ENCODE data around the gene COL15A1.
A peak's percentile ranks its signal among the peaks of the same experiment; 100 is the strongest.
"Not testable (repeated sequence)": the region's sequence is repeated elsewhere in the genome, so short reads cannot be mapped to it uniquely, and the experiment has no call there.

Gene COL15A1

DNA sequence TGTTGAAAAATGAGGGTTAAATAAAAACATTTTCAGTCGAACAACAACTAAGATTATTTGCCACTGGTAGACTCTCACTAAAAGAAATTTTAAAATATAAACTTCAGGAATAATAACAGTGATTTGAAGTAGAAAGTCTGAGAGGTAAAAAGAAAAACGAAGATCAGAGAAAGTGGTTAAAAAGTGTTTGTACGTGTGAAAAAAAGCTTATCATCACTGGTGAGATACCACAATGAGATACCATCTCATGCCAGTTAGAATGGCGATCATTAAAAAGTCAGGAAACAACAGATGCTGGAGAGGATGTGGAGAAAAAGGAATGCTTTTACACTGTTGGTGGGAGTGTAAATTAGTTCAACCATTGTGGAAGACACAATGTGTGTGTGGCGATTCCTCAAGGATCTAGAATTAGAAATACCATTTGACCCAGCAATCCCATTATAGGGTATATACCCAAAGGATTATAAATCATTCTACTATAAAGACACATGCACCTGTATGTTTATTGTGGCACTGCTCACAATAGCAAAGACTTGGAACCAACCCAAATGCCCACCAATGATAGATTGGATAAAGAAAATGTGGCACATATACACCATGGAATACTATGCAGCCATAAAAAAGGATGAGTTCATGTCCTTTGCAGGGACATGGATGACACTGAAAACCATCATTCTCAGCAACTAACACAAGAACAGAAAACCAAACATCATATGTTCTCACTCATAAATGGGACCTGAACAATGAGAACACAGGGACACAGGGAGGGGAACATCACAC, 156.3 kb downstream of the COL15A1 start:
- H3K4me3 ChIP-seq (ENCODE audit: low read length); H2AFZ ChIP-seq (ENCODE audit: low read depth, low read length); H3K27me3 ChIP-seq (ENCODE audit: insufficient read depth, low read length); H3K36me3 ChIP-seq (ENCODE audit: insufficient read depth, low read length); H3K9me3 ChIP-seq (ENCODE audit: low read length): not testable (repeated sequence)
- peaks cover 27% of the 10 kb centered on the region for H3K4me1 ChIP-seq (ENCODE audit: insufficient read depth, low read length)

DNA sequence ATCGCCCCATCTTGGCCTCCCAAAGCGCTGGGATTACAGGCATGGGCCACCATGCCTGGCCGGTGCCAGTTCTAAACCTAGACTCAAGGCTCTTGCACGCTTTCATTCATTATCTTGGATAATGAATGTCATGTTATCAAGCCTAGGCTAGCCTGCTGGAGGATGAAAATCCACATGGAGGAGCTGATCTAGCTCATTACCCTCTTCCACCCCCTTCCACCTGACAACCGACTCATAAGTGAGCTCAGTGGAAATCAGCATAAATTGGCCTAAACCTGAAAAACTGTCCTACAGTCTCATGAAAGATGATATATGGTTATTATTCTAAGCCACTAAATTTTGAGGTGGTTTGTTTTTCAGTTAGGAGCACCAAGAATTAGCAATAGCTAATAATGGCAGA, 157.6 kb downstream of the COL15A1 start:
- no peak overlapping the region for H3K4me3 ChIP-seq (ENCODE audit: low read length)
- H2AFZ ChIP-seq (ENCODE audit: low read depth, low read length): no peak overlapping the region
- no peaks in the 10 kb centered on the region for H3K27me3 ChIP-seq (ENCODE audit: insufficient read depth, low read length)
- no peaks in the 10 kb centered on the region for H3K9me3 ChIP-seq (ENCODE audit: low read length)
- no peaks in the 10 kb centered on the region for H3K36me3 ChIP-seq (ENCODE audit: insufficient read depth, low read length)
- peaks cover 23% of the 10 kb centered on the region for H3K4me1 ChIP-seq (ENCODE audit: insufficient read depth, low read length)

DNA sequence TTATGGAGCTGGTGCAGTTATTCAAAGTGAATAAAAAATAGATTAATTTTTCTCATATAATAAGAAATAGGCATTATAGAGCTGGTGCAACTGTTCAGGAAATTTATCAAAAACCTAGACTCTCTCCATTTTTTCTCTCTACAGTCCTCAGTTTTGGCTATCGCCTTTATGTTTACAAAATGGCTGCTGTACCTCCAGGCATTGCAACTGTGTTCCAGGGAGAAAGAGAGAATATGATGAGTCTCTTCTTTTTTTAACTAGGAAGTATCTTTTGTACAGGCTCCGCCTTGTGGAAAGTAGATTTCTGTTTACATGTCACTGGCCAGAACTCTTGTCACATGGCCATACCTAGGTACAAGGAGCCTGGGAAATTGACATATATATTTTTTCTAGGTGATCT, 158.1 kb downstream of the COL15A1 start:
- Histone ChIP-seq H3K9me3 (ENCODE audit: low read length) (no peaks in the 10 kb centered on the region), H3K4me1 (ENCODE audit: insufficient read depth, low read length) (peaks cover 23% of the 10 kb centered on the region), H3K4me3 (ENCODE audit: low read length) (no peak overlapping the region), H3K36me3 (ENCODE audit: insufficient read depth, low read length) (peaks cover under 1% of the 10 kb centered on the region), H2AFZ (ENCODE audit: low read depth, low read length) (no peak overlapping the region), H3K27me3 (ENCODE audit: insufficient read depth, low read length) (no peaks in the 10 kb centered on the region)

DNA sequence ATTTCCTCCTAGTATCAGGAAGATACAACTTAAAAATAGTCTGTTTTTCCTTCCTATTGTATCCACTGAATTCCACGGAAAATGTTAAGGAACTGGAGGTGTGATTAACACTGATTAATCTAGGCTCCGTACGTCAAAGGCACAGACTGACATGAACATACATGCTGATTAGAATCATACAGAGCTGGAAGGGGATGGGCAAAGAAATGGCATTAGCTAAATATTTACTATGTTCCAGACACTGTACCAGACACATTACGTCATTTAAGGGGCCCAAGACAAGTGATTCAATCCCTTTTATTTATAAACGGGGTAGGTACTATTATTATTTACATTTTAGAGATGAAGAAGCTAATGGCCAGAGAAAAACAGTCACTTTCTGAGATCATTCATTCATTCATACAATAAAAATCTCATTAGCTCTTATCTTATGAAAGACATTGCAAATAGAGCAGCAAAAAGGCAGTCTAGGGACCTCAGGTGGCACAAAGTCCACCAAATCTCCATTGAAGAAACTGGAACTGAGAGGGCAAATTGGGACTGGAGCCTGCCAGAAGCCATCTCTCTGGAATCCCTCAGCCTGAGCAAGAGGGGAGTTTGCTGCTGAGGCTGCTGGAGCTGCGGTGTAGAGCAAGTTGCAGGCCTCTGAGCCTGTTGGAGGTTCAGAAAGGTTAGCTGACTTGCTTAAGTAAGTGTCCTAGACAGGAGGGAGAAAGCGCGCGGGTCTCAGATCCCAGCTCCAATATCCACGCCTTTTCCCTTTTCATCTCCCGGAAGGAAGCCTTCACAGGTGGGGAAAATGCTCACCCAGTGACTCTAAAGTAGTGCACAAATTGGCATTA, 159.6 kb downstream of the COL15A1 start:
- Histone ChIP-seq H3K36me3 (ENCODE audit: insufficient read depth, low read length) (peaks cover 3% of the 10 kb centered on the region), H3K9me3 (ENCODE audit: low read length) (no peaks in the 10 kb centered on the region), H3K4me1 (ENCODE audit: insufficient read depth, low read length) (peaks cover 31% of the 10 kb centered on the region), H3K27me3 (ENCODE audit: insufficient read depth, low read length) (no peaks in the 10 kb centered on the region), H3K4me3 (ENCODE audit: low read length) (no peak overlapping the region), H2AFZ (ENCODE audit: low read depth, low read length) (peak overlapping the region; percentile 73)

DNA sequence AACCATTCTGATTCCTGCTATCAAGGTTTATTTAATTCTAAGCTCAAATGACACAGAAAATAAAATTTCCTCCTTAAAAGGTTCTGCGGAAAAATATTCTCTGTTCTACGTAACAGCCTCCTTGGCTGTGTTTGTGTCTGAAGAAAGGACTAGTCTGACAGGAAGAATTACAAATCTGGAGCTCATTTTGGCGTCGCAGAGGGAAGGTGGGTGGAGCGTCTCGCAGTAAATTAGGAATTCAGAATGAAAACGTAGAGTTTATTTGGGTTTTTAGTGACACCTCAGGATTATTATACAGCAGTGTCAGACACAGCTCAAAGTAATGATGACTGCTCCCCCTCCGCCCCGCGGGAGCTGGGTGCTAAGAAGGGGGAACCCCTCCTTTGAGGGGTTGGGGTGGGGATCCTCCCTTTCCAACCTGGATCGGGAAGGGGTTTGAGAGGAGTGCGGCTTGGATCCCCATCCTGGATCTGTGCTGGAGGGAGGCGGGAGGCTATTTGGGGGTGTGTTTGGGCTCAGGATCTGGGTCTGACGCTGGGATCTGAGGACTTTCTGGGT, 160.3 kb downstream of the COL15A1 start:
- no peaks in the 10 kb centered on the region for H3K9me3 ChIP-seq (ENCODE audit: low read length)
- peak overlapping the region; percentile 57 for H3K4me3 ChIP-seq (ENCODE audit: low read length)
- H3K27me3 ChIP-seq (ENCODE audit: insufficient read depth, low read length): no peaks in the 10 kb centered on the region
- H3K4me1 ChIP-seq (ENCODE audit: insufficient read depth, low read length): peaks cover 33% of the 10 kb centered on the region
- H3K36me3 ChIP-seq (ENCODE audit: insufficient read depth, low read length): peaks cover 3% of the 10 kb centered on the region
- H2AFZ ChIP-seq (ENCODE audit: low read depth, low read length): peak overlapping the region; percentile 73

DNA sequence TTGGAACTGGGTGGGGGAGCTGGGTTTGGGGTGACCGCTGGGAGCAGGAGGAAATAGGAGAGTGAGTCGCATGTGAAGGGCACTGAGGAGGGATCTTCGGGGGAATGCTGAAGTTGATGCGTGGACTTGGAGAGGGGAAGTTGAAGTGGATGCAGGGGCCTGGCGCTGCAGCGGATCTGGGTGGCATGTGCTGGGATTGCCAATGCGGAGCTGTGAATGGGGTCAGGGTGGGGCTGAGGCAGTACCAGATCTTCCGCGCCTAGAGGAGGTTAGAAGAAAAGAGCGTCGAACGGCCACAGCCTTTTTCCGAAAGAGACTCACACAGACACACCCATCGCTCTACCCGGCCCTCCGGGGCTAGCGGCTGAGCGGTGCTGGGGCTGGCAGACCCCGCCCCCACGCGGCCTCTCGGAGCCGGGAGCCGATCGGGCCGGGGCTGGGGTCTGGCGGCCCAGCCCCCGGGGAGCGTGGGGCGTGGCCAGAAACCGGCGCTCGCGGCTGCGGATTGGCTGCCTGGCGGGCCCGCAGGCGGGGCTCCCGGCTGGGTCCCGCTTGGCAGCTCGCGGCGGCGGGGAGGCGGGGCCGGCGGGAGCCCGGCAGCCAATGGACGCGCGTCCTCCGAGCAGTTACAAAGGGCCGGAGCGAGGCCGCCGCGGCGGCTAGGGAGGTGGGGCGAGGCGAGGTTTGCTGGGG, 160.9 kb downstream of the COL15A1 start, which contains the start of gene TGFBR1:
TGFBR1 (plus strand) TSS at position 655 of the 693 bp plus-strand sequence. CDS start 93 bp downstream, outside the sequence.
- Histone ChIP-seq H3K4me3 (ENCODE audit: low read length) (peak within 1 kb of the TSS; percentile 57), H3K9me3 (ENCODE audit: low read length) (no peaks in the 10 kb centered on the region), H3K27me3 (ENCODE audit: insufficient read depth, low read length) (no peaks in the 10 kb centered on the region), H3K4me1 (ENCODE audit: insufficient read depth, low read length) (peaks cover 33% of the 10 kb centered on the region), H3K36me3 (ENCODE audit: insufficient read depth, low read length) (peaks cover 3% of the 10 kb centered on the region), H2AFZ (ENCODE audit: low read depth, low read length) (peak within 1 kb of the TSS; percentile 78)

DNA sequence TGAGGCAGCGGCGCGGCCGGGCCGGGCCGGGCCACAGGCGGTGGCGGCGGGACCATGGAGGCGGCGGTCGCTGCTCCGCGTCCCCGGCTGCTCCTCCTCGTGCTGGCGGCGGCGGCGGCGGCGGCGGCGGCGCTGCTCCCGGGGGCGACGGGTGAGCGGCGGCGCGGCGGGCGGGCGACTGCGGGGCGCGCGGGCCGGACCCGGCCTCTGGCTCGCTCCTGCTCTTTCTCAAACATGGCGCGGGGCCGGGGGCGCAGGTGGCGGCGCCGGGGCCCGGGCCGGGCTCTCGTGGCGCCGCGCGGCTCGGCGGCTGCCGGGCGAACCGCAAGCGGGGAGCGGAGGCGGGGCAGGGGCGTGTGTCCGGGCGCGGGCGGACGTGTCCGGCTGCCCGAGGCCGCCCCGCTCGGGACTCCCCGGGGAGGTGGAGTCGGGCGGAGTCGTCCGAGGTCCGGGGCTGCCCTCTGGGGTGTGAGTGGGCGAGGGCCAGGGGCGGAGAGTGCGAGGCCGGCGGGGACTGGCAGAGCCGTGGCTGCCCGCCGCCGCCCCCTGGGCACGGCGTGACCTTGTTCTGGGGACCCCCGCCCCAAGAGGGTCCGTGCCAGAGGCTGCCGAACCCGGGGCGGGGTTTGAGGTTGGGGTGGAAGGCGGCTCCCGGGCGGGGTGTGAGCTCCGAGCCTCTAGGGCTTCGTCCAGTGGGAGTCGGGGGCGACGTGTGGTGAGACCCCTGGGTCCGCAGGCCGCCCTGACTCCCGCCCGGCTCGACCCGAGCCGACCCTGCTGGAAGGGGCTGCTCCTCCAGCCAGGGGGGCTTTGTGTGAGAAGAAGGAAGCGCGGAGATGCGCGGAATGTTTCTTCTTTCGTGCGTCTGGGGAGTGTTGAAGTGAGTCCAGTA, 161.7 kb downstream of the COL15A1 start:
- Histone ChIP-seq H2AFZ (ENCODE audit: low read depth, low read length) (peak overlapping the region; percentile 78), H3K27me3 (ENCODE audit: insufficient read depth, low read length) (no peaks in the 10 kb centered on the region), H3K4me1 (ENCODE audit: insufficient read depth, low read length) (peaks cover 33% of the 10 kb centered on the region), H3K36me3 (ENCODE audit: insufficient read depth, low read length) (peaks cover 3% of the 10 kb centered on the region), H3K4me3 (ENCODE audit: low read length) (peak overlapping the region; percentile 51), H3K9me3 (ENCODE audit: low read length) (no peaks in the 10 kb centered on the region)

DNA sequence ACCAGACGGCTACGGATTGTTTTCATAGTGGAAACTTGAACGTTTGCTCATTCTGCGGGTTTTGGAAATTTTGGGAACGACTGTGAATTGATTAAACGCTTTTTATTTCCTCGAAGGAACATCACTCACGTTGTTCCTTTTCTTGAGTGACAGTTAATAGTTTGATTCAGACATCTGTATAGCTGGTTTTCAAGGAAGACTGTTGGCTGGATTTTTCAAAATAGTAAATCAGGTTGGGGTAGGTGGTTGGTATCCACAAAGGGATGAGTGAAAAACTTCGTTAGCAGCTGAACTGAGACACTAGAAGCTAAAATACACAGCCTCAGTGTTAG, 162.3 kb downstream of the COL15A1 start:
- H3K4me1 ChIP-seq (ENCODE audit: insufficient read depth, low read length): peaks cover 33% of the 10 kb centered on the region
- no peaks in the 10 kb centered on the region for H3K9me3 ChIP-seq (ENCODE audit: low read length)
- no peak overlapping the region for H2AFZ ChIP-seq (ENCODE audit: low read depth, low read length)
- no peaks in the 10 kb centered on the region for H3K27me3 ChIP-seq (ENCODE audit: insufficient read depth, low read length)
- H3K36me3 ChIP-seq (ENCODE audit: insufficient read depth, low read length): peaks cover 5% of the 10 kb centered on the region
- peak overlapping the region; percentile 51 for H3K4me3 ChIP-seq (ENCODE audit: low read length)

DNA sequence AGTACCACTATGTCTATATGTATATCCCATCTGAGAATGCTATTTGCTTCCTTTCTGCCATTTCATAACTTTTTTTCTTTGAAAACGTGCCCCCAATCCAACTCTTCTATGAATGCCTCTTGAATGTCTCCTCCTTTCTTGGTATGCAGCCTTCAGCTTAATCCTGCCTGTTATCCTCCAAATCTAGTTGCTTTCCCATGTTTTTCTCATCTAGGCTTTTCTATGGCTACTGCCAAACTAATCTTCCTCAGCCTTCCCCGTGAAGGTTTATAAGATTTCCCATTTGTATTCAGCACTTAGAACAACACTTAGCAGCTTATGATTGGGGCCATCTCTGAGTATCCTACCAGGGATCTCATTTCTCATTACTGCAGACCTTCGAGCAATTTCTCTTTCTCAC, 163.7 kb downstream of the COL15A1 start:
- Histone ChIP-seq H3K9me3 (ENCODE audit: low read length) (no peaks in the 10 kb centered on the region), H3K27me3 (ENCODE audit: insufficient read depth, low read length) (no peaks in the 10 kb centered on the region), H3K4me3 (ENCODE audit: low read length) (no peak overlapping the region), H3K36me3 (ENCODE audit: insufficient read depth, low read length) (peaks cover 5% of the 10 kb centered on the region), H3K4me1 (ENCODE audit: insufficient read depth, low read length) (peaks cover 33% of the 10 kb centered on the region), H2AFZ (ENCODE audit: low read depth, low read length) (no peak overlapping the region)

DNA sequence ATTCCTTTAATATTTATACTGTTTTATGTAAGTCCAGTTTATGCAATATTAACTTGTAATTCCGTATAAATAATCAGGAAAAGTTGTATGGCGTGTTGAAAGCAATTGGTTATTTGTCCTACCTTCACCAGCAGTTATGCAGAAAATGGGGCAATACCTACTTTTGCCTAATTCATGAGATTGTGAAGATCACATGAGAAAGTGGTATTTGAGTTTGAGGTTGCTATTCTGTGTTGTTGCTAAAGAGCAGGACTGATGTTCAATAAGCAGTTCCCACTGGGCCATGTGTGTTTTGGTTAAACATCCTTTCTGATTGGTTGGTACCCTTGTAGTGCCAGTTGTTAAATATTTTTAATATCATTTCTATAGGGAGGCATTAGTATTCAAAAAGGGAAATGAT, 164.4 kb downstream of the COL15A1 start:
- no peaks in the 10 kb centered on the region for H3K9me3 ChIP-seq (ENCODE audit: low read length)
- peaks cover 33% of the 10 kb centered on the region for H3K4me1 ChIP-seq (ENCODE audit: insufficient read depth, low read length)
- H3K27me3 ChIP-seq (ENCODE audit: insufficient read depth, low read length): no peaks in the 10 kb centered on the region
- H3K36me3 ChIP-seq (ENCODE audit: insufficient read depth, low read length): peaks cover 5% of the 10 kb centered on the region
- H3K4me3 ChIP-seq (ENCODE audit: low read length): no peak overlapping the region
- H2AFZ ChIP-seq (ENCODE audit: low read depth, low read length): no peak overlapping the region

DNA sequence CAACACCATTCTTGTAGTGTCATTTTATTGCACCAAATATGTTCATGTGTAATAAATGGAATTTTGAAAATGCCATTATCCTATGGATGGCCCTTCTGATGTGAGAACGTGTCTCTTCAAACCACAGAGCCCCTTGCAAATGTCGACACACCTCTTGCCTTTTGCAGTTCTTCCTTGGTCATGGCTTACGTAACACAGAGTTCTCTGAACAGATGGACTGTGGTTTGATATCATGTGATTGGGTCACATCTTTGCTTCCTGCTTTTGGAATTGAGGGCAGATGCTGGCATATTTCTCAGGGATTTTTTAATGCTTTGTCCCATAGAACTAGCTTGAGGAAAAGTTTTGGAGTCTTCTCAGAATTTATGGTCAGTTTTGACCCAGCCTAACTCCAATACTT, 165.8 kb downstream of the COL15A1 start:
- no peak overlapping the region for H3K4me3 ChIP-seq (ENCODE audit: low read length)
- H3K27me3 ChIP-seq (ENCODE audit: insufficient read depth, low read length): no peaks in the 10 kb centered on the region
- no peak overlapping the region for H2AFZ ChIP-seq (ENCODE audit: low read depth, low read length)
- peaks cover 5% of the 10 kb centered on the region for H3K36me3 ChIP-seq (ENCODE audit: insufficient read depth, low read length)
- H3K4me1 ChIP-seq (ENCODE audit: insufficient read depth, low read length): peaks cover 23% of the 10 kb centered on the region
- H3K9me3 ChIP-seq (ENCODE audit: low read length): no peaks in the 10 kb centered on the region

DNA sequence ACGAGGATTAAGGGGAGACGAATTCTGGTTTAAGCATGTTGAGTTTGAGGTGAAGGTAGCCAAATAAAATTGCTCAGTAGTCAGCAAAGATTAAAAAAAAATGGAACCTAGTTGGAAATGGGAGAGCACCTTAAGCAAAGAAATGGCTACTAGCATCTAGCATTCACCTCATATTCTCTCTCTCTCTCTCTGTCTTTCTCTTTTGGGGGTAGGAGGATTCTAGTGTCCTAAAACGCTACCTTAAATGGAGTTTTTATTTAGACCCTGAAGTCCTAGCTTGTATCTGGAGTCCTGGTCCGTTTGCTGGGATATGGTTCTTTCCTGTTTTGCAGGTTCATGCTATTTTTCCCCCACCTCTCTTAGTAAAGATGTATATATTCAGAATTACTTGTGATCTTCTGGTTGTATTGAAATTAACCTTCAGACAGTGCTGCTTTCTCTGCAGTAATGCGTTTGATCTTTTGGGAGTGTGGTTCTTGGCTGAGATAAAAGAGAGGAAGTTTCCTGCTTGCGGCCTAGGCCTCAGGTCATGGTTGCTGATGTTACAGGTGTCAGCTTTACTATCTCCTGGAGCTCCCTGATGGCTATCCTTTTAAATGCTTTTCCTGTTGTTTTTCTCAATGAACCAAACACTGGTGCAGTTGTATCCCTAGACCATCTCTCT, 169.2 kb downstream of the COL15A1 start:
- H3K9me3 ChIP-seq (ENCODE audit: low read length): no peaks in the 10 kb centered on the region
- peaks cover 12% of the 10 kb centered on the region for H3K4me1 ChIP-seq (ENCODE audit: insufficient read depth, low read length)
- peaks cover 2% of the 10 kb centered on the region for H3K36me3 ChIP-seq (ENCODE audit: insufficient read depth, low read length)
- no peak overlapping the region for H3K4me3 ChIP-seq (ENCODE audit: low read length)
- no peaks in the 10 kb centered on the region for H3K27me3 ChIP-seq (ENCODE audit: insufficient read depth, low read length)
- no peak overlapping the region for H2AFZ ChIP-seq (ENCODE audit: low read depth, low read length)
